ENCODE measurements around the gene RBM38.

Gene RBM38

DNA sequence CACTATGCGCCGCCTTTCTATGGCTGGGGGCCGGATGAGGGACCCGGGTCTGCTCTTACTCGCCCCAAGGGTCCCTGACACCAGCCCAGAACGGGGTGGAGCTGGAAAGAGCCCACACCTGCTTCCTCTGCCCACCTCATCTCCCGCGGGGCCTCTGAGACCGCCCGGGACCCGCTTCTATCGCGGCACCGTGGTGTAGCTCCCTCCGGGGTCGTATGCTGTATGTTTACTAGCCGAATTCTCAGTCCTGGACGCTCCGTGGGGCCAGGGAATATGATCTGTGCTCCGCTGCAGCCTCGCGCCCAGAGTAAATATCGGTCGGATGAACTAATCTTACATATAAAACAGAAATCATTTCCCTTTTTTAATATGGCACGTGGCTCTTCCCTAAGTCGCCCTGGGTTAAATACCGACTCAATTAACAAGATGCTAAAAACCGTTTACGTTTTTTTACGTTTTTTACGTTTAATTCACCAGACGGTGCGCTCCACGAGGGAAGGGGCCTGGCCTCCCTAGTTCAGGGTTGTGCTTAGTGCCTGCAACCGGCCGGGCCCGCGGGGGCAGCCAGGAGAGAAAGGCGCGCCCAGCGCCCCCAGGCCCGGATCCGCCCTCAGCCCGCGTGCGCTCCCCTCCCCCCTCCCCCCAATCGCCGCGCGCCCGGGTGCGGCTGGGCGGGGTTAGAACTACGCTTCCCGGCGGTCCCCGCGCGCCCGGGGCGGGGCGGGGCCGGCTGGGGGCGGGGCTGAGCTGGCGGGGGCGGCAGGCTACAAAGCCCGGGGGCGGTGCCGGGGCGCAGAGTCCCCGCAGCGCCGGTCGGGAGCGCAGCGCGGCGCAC is at the start of gene RBM38:
RBM38 (plus strand) TSS at position 793 of the 835 bp plus-strand sequence. CDS start 186 bp downstream, outside the sequence.
- no peaks in the 10 kb centered on the region for H3K9me3 ChIP-seq (replicated peaks; ENCODE audit: insufficient read depth, low read length)
- peak within 1 kb of the TSS; percentile 99 for H3K4me3 ChIP-seq (ENCODE audit: low read length)
- TF ChIP-seq CTCF (IDR thresholded peaks at IDR 0.05; ENCODE audit: low read length) (no peak), EZH2phosphoT487 (IDR thresholded peaks at IDR 0.05; ENCODE audit: low read length) (no peak), EZH2 (optimal IDR thresholded peaks at IDR 0.05; ENCODE audit: low read depth, low read length) (no peak)
- peaks cover 10% of the 10 kb centered on the region; the same call in 1 of the 2 replicates for H3K36me3 ChIP-seq (replicated peaks; ENCODE audit: insufficient read depth, low read length)
- H3K9ac ChIP-seq (ENCODE audit: low read length) = peak within 1 kb of the TSS; percentile 100
- peaks cover 69% of the 10 kb centered on the region for H3K79me2 ChIP-seq (ENCODE audit: low read length)
- DNase-seq = peak; percentile 80
- no peaks in the 10 kb centered on the region for H3K27me3 ChIP-seq (replicated peaks; ENCODE audit: insufficient read depth, low read length)
- peak within 1 kb of the TSS; percentile 99 for H3K4me2 ChIP-seq (ENCODE audit: low read depth, low read length)
- H2AFZ ChIP-seq (ENCODE audit: low read length) = peak within 1 kb of the TSS; percentile 52
- peaks cover 17% of the 10 kb centered on the region; the same call in 1 of the 2 replicates for H4K20me1 ChIP-seq (ENCODE audit: insufficient read depth, low read length)
- H3K9me2 ChIP-seq (replicated peaks; ENCODE audit: insufficient read depth, low read length) = no peaks in the 10 kb centered on the region
- peak within 1 kb of the TSS; percentile 100 for H3K27ac ChIP-seq (ENCODE audit: low read length)
- H3F3A ChIP-seq (ENCODE audit: insufficient read depth, low read length) = peaks cover 51% of the 10 kb centered on the region
- peaks cover 40% of the 10 kb centered on the region for H3K4me1 ChIP-seq (ENCODE audit: low read length)

DNA sequence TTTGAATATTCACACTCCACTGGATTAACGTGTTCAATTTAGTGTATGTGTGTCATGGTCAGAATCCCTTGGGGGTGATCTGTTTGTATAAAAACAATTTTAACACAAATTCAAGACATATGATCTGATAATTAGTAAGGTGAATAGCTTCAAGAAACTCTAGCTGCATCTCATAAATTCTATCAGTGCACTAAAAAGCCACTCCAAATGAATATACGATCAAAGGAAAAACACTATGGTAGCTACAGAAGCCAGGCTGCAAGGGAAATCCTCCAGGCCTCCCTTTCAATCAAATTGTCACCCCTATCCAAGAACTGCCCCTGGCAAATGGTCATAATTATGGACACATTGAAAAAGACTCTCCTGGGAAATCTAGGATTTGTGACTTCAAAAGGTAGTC is 49.5 kb upstream of the RBM38 start:
- H3K4me2 ChIP-seq (ENCODE audit: low read depth, low read length) = no peak overlapping the region
- H2AFZ ChIP-seq (ENCODE audit: low read length) = no peak overlapping the region
- no peaks in the 10 kb centered on the region for H3K9me3 ChIP-seq (replicated peaks; ENCODE audit: insufficient read depth, low read length)
- no peaks in the 10 kb centered on the region for H3K36me3 ChIP-seq (replicated peaks; ENCODE audit: insufficient read depth, low read length)
- H3F3A ChIP-seq (ENCODE audit: insufficient read depth, low read length) = no peaks in the 10 kb centered on the region
- H3K4me3 ChIP-seq (ENCODE audit: low read length) = no peak overlapping the region
- H3K9me2 ChIP-seq (replicated peaks; ENCODE audit: insufficient read depth, low read length) = no peaks in the 10 kb centered on the region
- no peak for TF ChIP-seq CTCF (IDR thresholded peaks at IDR 0.05; ENCODE audit: low read length)
- TF ChIP-seq EZH2 (optimal IDR thresholded peaks at IDR 0.05; ENCODE audit: low read depth, low read length) = no peak
- TF ChIP-seq EZH2phosphoT487 (IDR thresholded peaks at IDR 0.05; ENCODE audit: low read length) = no peak
- no peak overlapping the region for H3K9ac ChIP-seq (ENCODE audit: low read length)
- H3K79me2 ChIP-seq (ENCODE audit: low read length) = no peaks in the 10 kb centered on the region
- no peak for DNase-seq
- no peaks in the 10 kb centered on the region for H3K4me1 ChIP-seq (ENCODE audit: low read length)
- H4K20me1 ChIP-seq (ENCODE audit: insufficient read depth, low read length) = no peaks in the 10 kb centered on the region
- H3K27me3 ChIP-seq (replicated peaks; ENCODE audit: insufficient read depth, low read length) = no peaks in the 10 kb centered on the region
- no peak overlapping the region for H3K27ac ChIP-seq (ENCODE audit: low read length)

DNA sequence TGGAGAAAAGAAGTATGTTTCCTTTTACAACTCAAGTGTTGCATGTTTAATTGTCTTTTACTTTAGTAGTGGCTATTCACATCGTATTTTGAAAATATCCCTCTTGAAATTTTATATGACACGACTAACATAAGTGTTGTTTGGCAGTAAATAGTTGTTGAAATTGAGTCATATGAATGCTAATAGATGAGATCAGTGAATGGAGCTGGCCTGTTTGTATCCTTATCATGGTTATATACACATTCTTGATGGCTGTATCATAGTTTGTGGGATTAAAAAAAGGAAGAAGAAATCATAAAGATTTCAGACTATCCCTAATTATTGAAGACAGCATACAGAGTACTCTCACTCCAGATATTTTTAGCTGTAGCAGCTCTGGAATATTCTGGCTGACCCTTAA is 48.4 kb upstream of the RBM38 start:
- Histone ChIP-seq H3K4me1 (ENCODE audit: low read length) (no peaks in the 10 kb centered on the region), H3K9me2 (replicated peaks; ENCODE audit: insufficient read depth, low read length) (no peaks in the 10 kb centered on the region), H3K27ac (ENCODE audit: low read length) (no peak overlapping the region), H3K9ac (ENCODE audit: low read length) (no peak overlapping the region), H2AFZ (ENCODE audit: low read length) (no peak overlapping the region), H3K79me2 (ENCODE audit: low read length) (no peaks in the 10 kb centered on the region), H3K36me3 (replicated peaks; ENCODE audit: insufficient read depth, low read length) (no peaks in the 10 kb centered on the region), H3K4me2 (ENCODE audit: low read depth, low read length) (no peak overlapping the region), H3K4me3 (ENCODE audit: low read length) (no peak overlapping the region), H3F3A (ENCODE audit: insufficient read depth, low read length) (no peaks in the 10 kb centered on the region), H4K20me1 (ENCODE audit: insufficient read depth, low read length) (no peaks in the 10 kb centered on the region), H3K27me3 (replicated peaks; ENCODE audit: insufficient read depth, low read length) (peaks cover 6% of the 10 kb centered on the region; the same call in 1 of the 2 replicates), H3K9me3 (replicated peaks; ENCODE audit: insufficient read depth, low read length) (no peaks in the 10 kb centered on the region)
- no peak for TF ChIP-seq CTCF (IDR thresholded peaks at IDR 0.05; ENCODE audit: low read length)
- TF ChIP-seq EZH2 (optimal IDR thresholded peaks at IDR 0.05; ENCODE audit: low read depth, low read length) = no peak
- no peak for TF ChIP-seq EZH2phosphoT487 (IDR thresholded peaks at IDR 0.05; ENCODE audit: low read length)
- no peak for DNase-seq
